Tibial nerve (tissue), 4 donors: Measurements from ENCODE around the gene KCTD14. TPM values are rescaled to one million over a fixed set of nuclear protein-coding genes. Genes with fewer than 3 reads are reported as not detected.

Source experiments
- DNase-seq, 2 donors: peaks; one replicate each; pipeline ENCODE4 v3.0.0-alpha.2; 2019; ENCODE audit warnings: low spot score in 2 of 2
- H3K27ac ChIP-seq, 4 donors: fragments of 200-600 bp; sonication (generic) in 3 of 4; one replicate each; pipeline ENCODE4 v1.5.1; 2017 to 2019; ENCODE audit warnings: mild to moderate bottlenecking in 1 of 4
- H3K27me3 ChIP-seq, 2 donors: fragments of 200-600 bp; sonication (generic) in 1 of 2; one replicate each; pipeline versions ENCODE4 v1.5.1 to v1.6.0; 2017 to 2019
- H3K36me3 ChIP-seq, 3 donors: fragments of 200-600 bp; sonication (generic); one replicate each; pipeline ENCODE4 v1.5.1; 2018 to 2019
- H3K4me1 ChIP-seq, 4 donors: fragments of 200-600 bp; sonication (generic) in 3 of 4; one replicate each; pipeline ENCODE4 v1.5.1; 2017 to 2019
- H3K4me3 ChIP-seq, 4 donors: fragments of 200-600 bp; sonication (generic) in 3 of 4; one replicate each; pipeline ENCODE4 v1.5.1; 2017 to 2019; ENCODE audit warnings: mild to moderate bottlenecking in 1 of 4, moderate library complexity in 1 of 4
- H3K9me3 ChIP-seq, 4 donors: fragments of 200-600 bp; sonication (generic) in 3 of 4; one replicate each; pipeline ENCODE4 v1.5.1; 2017 to 2019
- CTCF ChIP-seq, 5 experiments: fragments of 200-600 bp in 3 of 5; fragments of 450-650 bp in 2 of 5; sonication (generic) in 3 of 5; IDR thresholded peaks; one replicate each; pipeline ENCODE4 v1.5.1; 2016 to 2019; ENCODE audit warnings: antibody characterized with exemption in 5 of 5, mild to moderate bottlenecking in 3 of 5, moderate library complexity in 2 of 5
- EP300 ChIP-seq, 2 donors: sonication (generic); formaldehyde crosslinking; IDR thresholded peaks; one replicate each; pipeline ENCODE4 v1.6.1; 2017; ENCODE audit warnings: antibody characterized with exemption in 2 of 2, mild to moderate bottlenecking in 1 of 2
- POLR2A ChIP-seq, 2 donors: fragments of 450-650 bp; IDR thresholded peaks; one replicate each; pipeline ENCODE4 v1.6.1; 2017; ENCODE audit warnings: antibody characterized with exemption in 2 of 2, mild to moderate bottlenecking in 2 of 2, moderate library complexity in 2 of 2
- WGBS, 2 donors: methylation state at CpG; one replicate each; pipeline ENCODE4 v1.1.5; 2018; 5-methylcytosine and 5-hydroxymethylcytosine counted together
- total RNA-seq, 4 donors: library from RNA; depleted of rRNA; stranded (reverse); fragments of >200 nt; gene quantifications; one replicate each; pipeline ENCODE4 v1.1.0, GENCODE V29; 2016

Gene KCTD14
- total RNA-seq, 4 donors from 2014 or later: 2.5 to 6.0 (median 3.4) TPM

GRCh38 chr11:78037056-78037455 is 14.0 kb upstream of the KCTD14 start:
- TF ChIP-seq CTCF (IDR thresholded peaks at IDR 0.05): no peak
- TF ChIP-seq EP300 (IDR thresholded peaks at IDR 0.05): no peak
- TF ChIP-seq POLR2A (IDR thresholded peaks at IDR 0.05): no peak
- DNase-seq: no peak
- Histone ChIP-seq H3K27ac (no peak overlapping the region), H3K4me3 (no peak overlapping the region), H3K27me3 (no peaks in the 10 kb centered on the region), H3K4me1 (peaks cover 0 to 30% (median 18%) of the 10 kb centered on the region in 4 donors), H3K9me3 (no peaks in the 10 kb centered on the region), H3K36me3 (no peaks in the 10 kb centered on the region)
- WGBS, 2 donors: 55 to 72% methylated on average over 2 to 3 of the region's 3 CpGs

- H3K4me1 ChIP-seq: peaks cover 0 to 37% (median 20%) of the 10 kb centered on the region in 4 donors
- H3K27ac ChIP-seq: no peak overlapping the region
- H3K36me3 ChIP-seq: no peaks in the 10 kb centered on the region
- H3K9me3 ChIP-seq: no peaks in the 10 kb centered on the region
- TF ChIP-seq EP300 (IDR thresholded peaks at IDR 0.05): no peak
- no peak for TF ChIP-seq CTCF (IDR thresholded peaks at IDR 0.05)
- TF ChIP-seq POLR2A (IDR thresholded peaks at IDR 0.05): no peak
- 88 to 95% methylated on average over 3 of the region's 3 CpGs for WGBS, 2 donors
- no peaks in the 10 kb centered on the region for H3K27me3 ChIP-seq
- no peak for DNase-seq
- no peak overlapping the region for H3K4me3 ChIP-seq
Observed at GRCh38 chr11:78036313-78036712, 13.2 kb upstream of the KCTD14 start.

- Histone ChIP-seq H3K27ac (no peak overlapping the region), H3K9me3 (no peaks in the 10 kb centered on the region), H3K4me3 (no peak overlapping the region), H3K36me3 (no peaks in the 10 kb centered on the region), H3K4me1 (peaks cover 0 to 38% (median 16%) of the 10 kb centered on the region in 4 donors), H3K27me3 (no peaks in the 10 kb centered on the region)
- TF ChIP-seq CTCF (IDR thresholded peaks at IDR 0.05) (no peak), POLR2A (IDR thresholded peaks at IDR 0.05) (no peak), EP300 (IDR thresholded peaks at IDR 0.05) (no peak)
- DNase-seq: no peak
- 66 to 67% methylated on average over 10 of the region's 10 CpGs for WGBS, 2 donors
Observed at GRCh38 chr11:78034623-78035022, 11.5 kb upstream of the KCTD14 start.

- Histone ChIP-seq H3K9me3 (no peaks in the 10 kb centered on the region), H3K27me3 (no peaks in the 10 kb centered on the region), H3K36me3 (no peaks in the 10 kb centered on the region), H3K27ac (no peak overlapping the region), H3K4me1 (peaks cover 0 to 26% (median 9%) of the 10 kb centered on the region in 4 donors), H3K4me3 (no peak overlapping the region)
- no peak for DNase-seq
- WGBS, 2 donors: 52 to 58% methylated on average over 4 of the region's 4 CpGs
- TF ChIP-seq CTCF (IDR thresholded peaks at IDR 0.05): no peak
- no peak for TF ChIP-seq POLR2A (IDR thresholded peaks at IDR 0.05)
- TF ChIP-seq EP300 (IDR thresholded peaks at IDR 0.05): no peak
Observed at GRCh38 chr11:78033040-78033439, 10.0 kb upstream of the KCTD14 start.

- Histone ChIP-seq H3K4me1 (peaks cover 0 to 26% (median 8%) of the 10 kb centered on the region in 4 donors), H3K27ac (peak overlapping the region in 1 of 4 donors; percentile 29), H3K36me3 (no peaks in the 10 kb centered on the region), H3K4me3 (no peak overlapping the region), H3K9me3 (no peaks in the 10 kb centered on the region), H3K27me3 (no peaks in the 10 kb centered on the region)
- no peak for TF ChIP-seq EP300 (IDR thresholded peaks at IDR 0.05)
- no peak for TF ChIP-seq CTCF (IDR thresholded peaks at IDR 0.05)
- TF ChIP-seq POLR2A (IDR thresholded peaks at IDR 0.05): no peak
- no peak for DNase-seq
Observed at GRCh38 chr11:78032090-78032489, 9.0 kb upstream of the KCTD14 start.
